Colonic mucosa (tissue), 4 donors: ENCODE data around the gene PCDHA6. TPM values are rescaled to one million over a fixed set of nuclear protein-coding genes. Genes with fewer than 3 reads are reported as not detected.
"Not testable (repeated sequence)": the region's sequence is repeated elsewhere in the genome, so short reads cannot be mapped to it uniquely, and the experiment has no call there.

ENCODE experiments used
- DNase-seq: peaks from one replicate; pipeline ENCODE4 v3.0.0-alpha.2; 2020
- H3K27ac ChIP-seq: fragments of 200-600 bp; one replicate; pipeline ENCODE4 v1.8.0; 2021
- H3K27me3 ChIP-seq: fragments of 200-600 bp; one replicate; pipeline ENCODE4 v1.8.0; 2021
- H3K36me3 ChIP-seq: fragments of 200-600 bp; one replicate; pipeline ENCODE4 v1.8.0; 2021
- H3K4me1 ChIP-seq: fragments of 200-600 bp; one replicate; pipeline ENCODE4 v1.8.0; 2021; ENCODE audit warnings: mild to moderate bottlenecking
- H3K4me3 ChIP-seq: fragments of 200-600 bp; one replicate; pipeline ENCODE4 v1.8.0; 2021
- H3K9ac ChIP-seq, 2 donors: one replicate each; pipeline ENCODE4 v1.7.0; 2013; ENCODE audit warnings: control low read depth in 2 of 2, low read depth in 2 of 2, low read length in 2 of 2
- H3K9me3 ChIP-seq: fragments of 200-600 bp; one replicate; pipeline ENCODE4 v1.8.0; 2021
- CTCF ChIP-seq: fragments of 200-600 bp; IDR thresholded peaks from one replicate; pipeline ENCODE4 v1.8.0; 2022; ENCODE audit warnings: antibody characterized with exemption, mild to moderate bottlenecking
- intact Hi-C: fragments of 100-400 bp; cut with DNase I; formaldehyde crosslinking; loops from one replicate; pipeline ENCODE4 v1.14.1; 2022
- total RNA-seq, 2 donors: library from RNA; stranded (reverse); fragmentation: NEBNext Ultra II Directional in 1 of 2; extraction: Animal tissue kit (Norgen Biotek cat#: 25700) in 1 of 2; gene quantifications; one replicate each; pipeline ENCODE4 v1.2.1, GENCODE V29; 2021
- donor health status: healthy.
- donor health status: DM: no; HTN: no; CAD: no.
- donor health status: DM: no; HTN: no; CAD: no.

The PCDHA6 gene
- total RNA-seq, 2 donors from 2014 or later: 0.11 to 0.12 TPM

DNA sequence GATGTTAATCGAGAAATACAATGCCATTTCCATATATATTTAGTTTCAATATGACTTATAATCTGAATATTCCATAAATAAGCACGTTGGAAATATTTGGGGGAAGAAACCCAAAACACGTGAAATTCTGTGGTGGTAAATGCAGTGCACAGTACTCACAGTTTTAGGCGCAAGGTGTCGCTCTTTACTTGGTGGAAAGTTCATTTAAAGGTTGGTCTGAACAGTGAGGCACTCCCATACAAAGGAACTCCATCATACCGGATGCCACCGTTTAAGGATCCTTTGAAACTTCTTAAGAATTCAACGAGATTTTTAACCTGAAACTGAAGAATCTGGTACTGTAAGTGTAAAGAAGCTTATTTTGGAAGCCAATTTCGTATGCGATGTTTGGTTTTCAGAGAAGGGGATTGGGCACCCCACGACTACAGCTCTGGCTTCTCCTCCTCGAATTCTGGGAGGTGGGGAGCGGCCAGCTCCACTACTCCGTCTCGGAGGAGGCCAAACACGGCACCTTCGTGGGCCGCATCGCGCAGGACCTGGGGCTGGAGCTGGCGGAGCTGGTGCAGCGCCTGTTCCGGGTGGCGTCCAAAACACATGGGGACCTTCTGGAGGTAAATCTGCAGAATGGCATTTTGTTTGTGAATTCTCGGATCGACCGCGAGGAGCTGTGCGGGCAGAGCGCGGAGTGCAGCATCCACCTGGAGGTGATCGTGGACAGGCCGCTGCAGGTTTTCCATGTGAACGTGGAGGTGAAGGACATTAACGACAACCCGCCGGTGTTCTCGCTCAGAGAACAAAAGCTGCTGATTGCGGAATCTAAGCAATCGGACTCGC lies 41.2 kb downstream of the PCDHA6 start, which contains the start of gene PCDHA11:
Gene PCDHA11, plus strand, starts transcription at position 237 of the 834 bp plus-strand sequence. Its CDS starts 147 bp downstream, at position 384.
- H3K4me3 ChIP-seq: no peak within 1 kb of the TSS
- no peaks in the 10 kb centered on the region for H3K4me1 ChIP-seq
- no peak for DNase-seq
- H3K27me3 ChIP-seq: no peaks in the 10 kb centered on the region
- no peaks in the 10 kb centered on the region for H3K36me3 ChIP-seq
- no peak within 1 kb of the TSS for H3K9ac ChIP-seq
- no peak for TF ChIP-seq CTCF
- no peaks in the 10 kb centered on the region for H3K9me3 ChIP-seq
- no peak within 1 kb of the TSS for H3K27ac ChIP-seq
- intact Hi-C loops: no loop called here

DNA sequence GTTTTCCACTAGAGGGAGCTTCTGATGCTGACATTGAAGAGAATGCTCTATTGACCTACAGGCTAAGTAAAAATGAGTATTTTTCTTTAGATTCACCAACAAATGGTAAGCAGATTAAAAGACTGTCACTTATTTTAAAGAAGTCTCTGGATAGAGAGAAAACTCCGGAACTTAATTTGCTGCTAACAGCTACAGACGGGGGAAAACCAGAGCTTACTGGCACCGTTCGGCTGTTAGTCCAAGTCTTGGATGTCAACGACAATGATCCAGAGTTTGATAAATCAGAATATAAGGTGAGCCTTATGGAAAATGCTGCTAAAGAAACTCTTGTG lies 41.8 kb downstream of the PCDHA6 start:
- Histone ChIP-seq H3K36me3 (no peaks in the 10 kb centered on the region), H3K9ac (no peak overlapping the region), H3K4me1 (no peaks in the 10 kb centered on the region), H3K9me3 (no peaks in the 10 kb centered on the region), H3K4me3 (no peak overlapping the region), H3K27ac (no peak overlapping the region), H3K27me3 (no peaks in the 10 kb centered on the region)
- TF ChIP-seq CTCF: no peak
- DNase-seq: no peak
- intact Hi-C loops: no loop called here

- intact Hi-C loops: no loop called here
- H3K4me1 ChIP-seq: no peaks in the 10 kb centered on the region
- H3K9ac ChIP-seq: no peak overlapping the region
- no peak overlapping the region for H3K4me3 ChIP-seq
- no peak for TF ChIP-seq CTCF
- no peak overlapping the region for H3K27ac ChIP-seq
- H3K27me3 ChIP-seq: no peaks in the 10 kb centered on the region
- no peaks in the 10 kb centered on the region for H3K9me3 ChIP-seq
- DNase-seq: no peak
- no peaks in the 10 kb centered on the region for H3K36me3 ChIP-seq
Observed at GRCh38 chr5:140870221-140871201, 42.8 kb downstream of the PCDHA6 start.

DNA sequence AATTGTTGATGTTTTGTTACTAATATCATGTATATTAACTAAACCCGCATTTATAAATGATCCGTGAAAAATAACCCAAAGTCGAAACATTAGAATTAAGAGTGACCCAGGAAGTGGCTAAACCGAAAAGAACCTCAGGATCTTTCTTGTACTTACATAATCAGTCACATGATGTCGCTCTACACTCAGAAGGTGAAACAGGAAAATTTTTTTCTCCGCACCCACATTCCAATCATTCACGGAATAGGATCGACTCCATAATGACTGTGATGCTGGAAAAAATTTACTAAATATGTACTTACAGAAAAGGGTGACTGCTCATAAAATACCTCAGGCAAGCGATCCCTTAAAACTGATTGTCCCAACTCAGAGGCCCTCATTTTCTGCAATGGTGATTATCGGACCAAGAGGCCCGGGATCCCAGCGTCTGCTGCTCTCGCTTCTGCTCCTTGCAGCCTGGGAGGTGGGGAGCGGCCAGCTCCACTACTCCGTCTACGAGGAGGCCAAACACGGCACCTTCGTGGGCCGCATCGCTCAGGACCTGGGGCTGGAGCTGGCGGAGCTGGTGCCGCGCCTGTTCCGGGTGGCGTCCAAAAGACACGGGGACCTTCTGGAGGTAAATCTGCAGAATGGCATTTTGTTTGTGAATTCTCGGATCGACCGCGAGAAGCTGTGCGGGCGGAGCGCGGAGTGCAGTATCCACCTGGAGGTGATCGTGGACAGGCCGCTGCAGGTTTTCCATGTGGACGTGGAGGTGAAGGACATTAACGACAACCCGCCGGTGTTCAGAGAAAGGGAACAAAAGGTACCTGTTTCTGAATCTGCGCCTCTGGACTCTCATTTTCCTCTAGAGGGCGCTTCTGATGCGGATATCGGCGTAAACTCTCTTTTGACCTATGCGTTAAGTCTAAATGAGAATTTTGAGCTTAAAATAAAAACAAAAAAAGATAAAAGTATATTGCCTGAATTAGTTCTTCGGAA lies 47.6 kb downstream of the PCDHA6 start, which contains the start of gene PCDHA12:
Gene PCDHA12, plus strand, starts transcription at position 224 of the 981 bp plus-strand sequence. Its CDS starts 165 bp downstream, at position 389.
- no peaks in the 10 kb centered on the region for H3K36me3 ChIP-seq
- H3K4me3 ChIP-seq: no peak within 1 kb of the TSS
- no peak within 1 kb of the TSS for H3K9ac ChIP-seq
- no peak for DNase-seq
- H3K9me3 ChIP-seq: no peaks in the 10 kb centered on the region
- no peaks in the 10 kb centered on the region for H3K27me3 ChIP-seq
- intact Hi-C loops: no loop called here
- no peak for TF ChIP-seq CTCF
- H3K27ac ChIP-seq: no peak within 1 kb of the TSS
- no peaks in the 10 kb centered on the region for H3K4me1 ChIP-seq

- H3K27me3 ChIP-seq, H3K4me1 ChIP-seq, H3K36me3 ChIP-seq, intact Hi-C loops, H3K9me3 ChIP-seq, DNase-seq, H3K9ac ChIP-seq, H3K4me3 ChIP-seq, H3K27ac ChIP-seq: not testable (repeated sequence)
Observed at GRCh38 chr5:140876541-140877261, 48.9 kb downstream of the PCDHA6 start.
